ENCODE results near the gene LUC7L3. TPM values are rescaled to one million over a fixed set of nuclear protein-coding genes. Genes with fewer than 3 reads are reported as not detected.

LUC7L3 gene
- total and polyA plus RNA-seq, 2 experiments from 2014 or later, result 69.3 to 501 TPM

DNA sequence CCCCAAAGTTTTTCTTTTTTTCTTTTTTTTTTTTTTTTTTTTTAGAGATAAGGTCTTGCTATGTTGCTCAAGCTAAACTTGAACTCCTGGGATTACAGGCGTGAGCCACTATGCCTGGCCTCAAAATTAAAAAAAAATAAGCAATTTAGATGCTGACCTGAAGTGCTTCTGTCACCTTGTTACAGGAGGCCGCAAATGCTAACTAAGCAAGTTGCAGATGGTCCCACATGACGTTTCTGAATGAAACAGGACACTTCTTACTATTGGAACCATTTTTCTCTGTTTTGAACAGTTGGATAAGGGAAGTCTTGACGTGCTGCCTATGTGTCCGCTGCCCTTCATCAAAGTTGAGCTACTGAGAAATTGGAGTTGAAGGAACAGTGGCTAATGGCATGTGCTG lies 39.1 kb downstream of the LUC7L3 start:
- TF ChIP-seq EZH2phosphoT487 (IDR thresholded peaks at IDR 0.05; ENCODE audit: unreplicated experiment) (no peak), STAT1 (IDR thresholded peaks at IDR 0.05; ENCODE audit: unreplicated experiment) (no peak), POLR2AphosphoS5 (IDR thresholded peaks at IDR 0.05; ENCODE audit: low read depth) (no peak), ZNF114 (CRISPR knock-in tag; IDR thresholded peaks at IDR 0.05) (no peak), REST (IDR thresholded peaks at IDR 0.05; ENCODE audit: unreplicated experiment) (no peak), EZH2 (IDR thresholded peaks at IDR 0.05; ENCODE audit: low read depth, unreplicated experiment) (no peak), CREB1 (CRISPR knock-in tag; IDR thresholded peaks at IDR 0.05; ENCODE audit: low read depth) (no peak)
- TF ChIP-seq, protein P1, sequence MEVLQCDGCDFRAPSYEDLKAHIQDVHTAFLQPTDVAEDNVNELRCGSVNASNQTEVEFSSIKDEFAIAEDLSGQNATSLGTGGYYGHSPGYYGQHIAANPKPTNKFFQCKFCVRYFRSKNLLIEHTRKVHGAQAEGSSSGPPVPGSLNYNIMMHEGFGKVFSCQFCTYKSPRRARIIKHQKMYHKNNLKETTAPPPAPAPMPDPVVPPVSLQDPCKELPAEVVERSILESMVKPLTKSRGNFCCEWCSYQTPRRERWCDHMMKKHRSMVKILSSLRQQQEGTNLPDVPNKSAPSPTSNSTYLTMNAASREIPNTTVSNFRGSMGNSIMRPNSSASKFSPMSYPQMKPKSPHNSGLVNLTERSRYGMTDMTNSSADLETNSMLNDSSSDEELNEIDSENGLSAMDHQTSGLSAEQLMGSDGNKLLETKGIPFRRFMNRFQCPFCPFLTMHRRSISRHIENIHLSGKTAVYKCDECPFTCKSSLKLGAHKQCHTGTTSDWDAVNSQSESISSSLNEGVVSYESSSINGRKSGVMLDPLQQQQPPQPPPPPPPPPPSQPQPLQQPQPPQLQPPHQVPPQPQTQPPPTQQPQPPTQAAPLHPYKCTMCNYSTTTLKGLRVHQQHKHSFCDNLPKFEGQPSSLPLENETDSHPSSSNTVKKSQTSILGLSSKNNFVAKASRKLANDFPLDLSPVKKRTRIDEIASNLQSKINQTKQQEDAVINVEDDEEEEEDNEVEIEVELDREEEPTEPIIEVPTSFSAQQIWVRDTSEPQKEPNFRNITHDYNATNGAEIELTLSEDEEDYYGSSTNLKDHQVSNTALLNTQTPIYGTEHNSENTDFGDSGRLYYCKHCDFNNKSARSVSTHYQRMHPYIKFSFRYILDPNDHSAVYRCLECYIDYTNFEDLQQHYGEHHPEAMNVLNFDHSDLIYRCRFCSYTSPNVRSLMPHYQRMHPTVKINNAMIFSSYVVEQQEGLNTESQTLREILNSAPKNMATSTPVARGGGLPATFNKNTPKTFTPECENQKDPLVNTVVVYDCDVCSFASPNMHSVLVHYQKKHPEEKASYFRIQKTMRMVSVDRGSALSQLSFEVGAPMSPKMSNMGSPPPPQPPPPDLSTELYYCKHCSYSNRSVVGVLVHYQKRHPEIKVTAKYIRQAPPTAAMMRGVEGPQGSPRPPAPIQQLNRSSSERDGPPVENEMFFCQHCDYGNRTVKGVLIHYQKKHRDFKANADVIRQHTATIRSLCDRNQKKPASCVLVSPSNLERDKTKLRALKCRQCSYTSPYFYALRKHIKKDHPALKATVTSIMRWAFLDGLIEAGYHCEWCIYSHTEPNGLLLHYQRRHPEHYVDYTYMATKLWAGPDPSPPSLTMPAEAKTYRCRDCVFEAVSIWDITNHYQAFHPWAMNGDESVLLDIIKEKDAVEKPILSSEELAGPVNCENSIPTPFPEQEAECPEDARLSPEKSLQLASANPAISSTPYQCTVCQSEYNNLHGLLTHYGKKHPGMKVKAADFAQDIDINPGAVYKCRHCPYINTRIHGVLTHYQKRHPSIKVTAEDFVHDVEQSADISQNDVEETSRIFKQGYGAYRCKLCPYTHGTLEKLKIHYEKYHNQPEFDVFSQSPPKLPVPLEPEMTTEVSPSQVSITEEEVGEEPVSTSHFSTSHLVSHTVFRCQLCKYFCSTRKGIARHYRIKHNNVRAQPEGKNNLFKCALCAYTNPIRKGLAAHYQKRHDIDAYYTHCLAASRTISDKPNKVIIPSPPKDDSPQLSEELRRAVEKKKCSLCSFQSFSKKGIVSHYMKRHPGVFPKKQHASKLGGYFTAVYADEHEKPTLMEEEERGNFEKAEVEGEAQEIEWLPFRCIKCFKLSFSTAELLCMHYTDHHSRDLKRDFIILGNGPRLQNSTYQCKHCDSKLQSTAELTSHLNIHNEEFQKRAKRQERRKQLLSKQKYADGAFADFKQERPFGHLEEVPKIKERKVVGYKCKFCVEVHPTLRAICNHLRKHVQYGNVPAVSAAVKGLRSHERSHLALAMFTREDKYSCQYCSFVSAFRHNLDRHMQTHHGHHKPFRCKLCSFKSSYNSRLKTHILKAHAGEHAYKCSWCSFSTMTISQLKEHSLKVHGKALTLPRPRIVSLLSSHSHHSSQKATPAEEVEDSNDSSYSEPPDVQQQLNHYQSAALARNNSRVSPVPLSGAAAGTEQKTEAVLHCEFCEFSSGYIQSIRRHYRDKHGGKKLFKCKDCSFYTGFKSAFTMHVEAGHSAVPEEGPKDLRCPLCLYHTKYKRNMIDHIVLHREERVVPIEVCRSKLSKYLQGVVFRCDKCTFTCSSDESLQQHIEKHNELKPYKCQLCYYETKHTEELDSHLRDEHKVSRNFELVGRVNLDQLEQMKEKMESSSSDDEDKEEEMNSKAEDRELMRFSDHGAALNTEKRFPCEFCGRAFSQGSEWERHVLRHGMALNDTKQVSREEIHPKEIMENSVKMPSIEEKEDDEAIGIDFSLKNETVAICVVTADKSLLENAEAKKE (CRISPR knock-in tag; IDR thresholded peaks at IDR 0.05), result no peak
- H3K4me2 ChIP-seq, result no peak overlapping the region
- no peak for ATAC-seq
- no peak overlapping the region for H3K27ac Mint-ChIP-seq
- no peaks in the 10 kb centered on the region; the same call in 1 of the 2 replicates for H3K36me3 ChIP-seq (ENCODE audit: insufficient read depth)
- H4K20me1 ChIP-seq (replicated peaks; ENCODE audit: insufficient read depth), result no peaks in the 10 kb centered on the region; the same call in 1 of the 2 replicates
- H3K27me3 ChIP-seq (ENCODE audit: insufficient read depth), result no peaks in the 10 kb centered on the region
- H3K4me1 ChIP-seq (ENCODE audit: insufficient read depth), result peaks cover 3% of the 10 kb centered on the region; the same call in 1 of the 2 replicates
- no peaks in the 10 kb centered on the region for H3K79me2 ChIP-seq (replicated peaks; ENCODE audit: insufficient read depth)
- peaks cover 4% of the 10 kb centered on the region for H3K4me1 Mint-ChIP-seq
- peaks cover 4% of the 10 kb centered on the region; the same call in 2 of the 3 replicates for H3K36me3 Mint-ChIP-seq (ENCODE audit: low read depth)
- H3K4me3 Mint-ChIP-seq, result no peak overlapping the region
- no peak for DNase-seq (ENCODE audit: low spot score)
- H3K9me3 Mint-ChIP-seq, result no peaks in the 10 kb centered on the region
- no peak overlapping the region for H3K27ac ChIP-seq (ENCODE audit: low read depth)
- H3K27me3 Mint-ChIP-seq (ENCODE audit: insufficient read depth, low read depth, poor library complexity), result peaks cover 6% of the 10 kb centered on the region
- H3K4me3 ChIP-seq, result no peak overlapping the region
- no peaks in the 10 kb centered on the region for H3K9me2 ChIP-seq (ENCODE audit: insufficient read depth)
- H2AFZ ChIP-seq, result no peak overlapping the region
- peaks cover 5% of the 10 kb centered on the region; the same call in 1 of the 2 replicates for H3F3A ChIP-seq (replicated peaks; ENCODE audit: low read depth)

Measured in GM23338 (cell line).